Stimulated activated CD4-positive, alpha-beta T cell treated with anti-CD3 and anti-CD28 coated beads, TNF-alpha, amount 100 ng/mL, for 4 hours (primary cell): ENCODE results near the gene ACTG1.

Experiments used
- DNase-seq, 3 experiments: peaks; one replicate each; pipeline ENCODE4 v3.0.0-alpha.2; 2020; ENCODE audit warnings: low read depth in 3 of 3

ACTG1 gene

DNA sequence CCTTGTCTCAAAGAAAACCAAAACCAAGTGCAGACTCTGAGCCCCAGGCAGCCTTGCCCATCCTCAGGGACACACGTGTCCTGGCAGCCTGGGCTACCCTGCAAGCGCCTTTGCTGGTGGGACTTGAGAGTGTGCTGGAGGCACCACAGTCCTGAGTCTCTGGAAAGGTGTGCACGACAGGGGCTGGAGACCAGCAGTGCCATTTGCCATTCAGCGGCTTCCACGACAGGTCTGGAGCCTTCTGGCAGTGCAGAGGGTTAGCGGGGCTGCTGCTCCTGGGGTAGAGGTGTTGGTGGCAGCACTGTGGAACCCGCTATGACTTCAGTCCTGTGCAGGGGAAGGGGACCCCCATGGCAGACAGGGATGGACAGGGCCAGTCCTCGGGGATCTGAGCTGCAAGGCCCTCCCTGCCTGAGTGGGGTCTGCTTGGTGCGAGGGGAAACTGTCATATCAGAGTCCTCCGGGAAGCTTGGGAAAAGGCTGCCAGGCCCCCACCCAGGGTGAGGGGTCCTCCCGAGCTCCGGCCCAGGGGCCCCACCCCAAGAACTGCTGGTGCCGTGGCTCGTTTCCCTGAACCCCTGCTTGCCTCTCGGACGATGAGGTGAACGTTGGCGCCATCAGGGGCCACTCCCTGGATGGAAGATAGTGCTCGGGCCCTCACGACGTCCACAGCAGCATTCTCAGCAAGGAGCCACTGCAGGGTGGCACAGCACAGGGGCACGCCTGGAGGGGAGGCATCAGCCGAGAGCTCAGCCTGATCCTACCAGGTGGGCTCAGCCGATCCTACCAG is 32.8 kb upstream of the ACTG1 start:
- no peak for DNase-seq

DNA sequence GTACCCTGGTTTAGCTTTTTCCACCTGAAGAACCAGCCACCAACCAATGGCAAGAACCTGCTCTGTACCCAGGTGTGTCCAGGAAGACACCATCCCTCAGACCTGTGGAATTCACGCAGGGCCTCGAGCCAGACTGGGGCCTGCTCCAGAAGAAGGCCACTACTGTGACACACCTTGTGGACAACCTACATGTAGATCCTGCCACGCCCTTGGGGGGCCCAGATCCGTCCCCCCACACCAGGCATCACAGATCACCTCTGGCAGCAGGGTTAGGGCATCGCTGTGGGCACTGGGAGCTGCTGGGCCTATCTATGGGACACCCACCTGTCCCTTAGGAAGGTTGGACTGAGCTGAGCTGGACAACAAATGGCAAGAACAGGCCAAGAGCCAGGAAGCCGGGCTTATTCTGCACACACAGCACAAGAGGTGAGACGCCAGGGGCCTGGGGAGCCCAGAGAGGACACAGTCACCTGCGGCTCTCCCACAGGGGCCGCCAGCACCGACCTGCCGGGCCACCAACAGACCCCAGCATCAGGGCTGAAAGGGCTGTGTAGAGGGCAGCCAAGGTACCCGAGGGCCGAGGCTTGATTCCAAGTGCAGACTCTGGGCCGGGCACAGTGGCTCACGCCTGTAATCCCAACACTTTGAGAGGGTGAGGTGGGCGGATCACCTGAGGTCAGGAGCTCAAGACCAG is 31.8 kb upstream of the ACTG1 start:
- no peak for DNase-seq

DNA sequence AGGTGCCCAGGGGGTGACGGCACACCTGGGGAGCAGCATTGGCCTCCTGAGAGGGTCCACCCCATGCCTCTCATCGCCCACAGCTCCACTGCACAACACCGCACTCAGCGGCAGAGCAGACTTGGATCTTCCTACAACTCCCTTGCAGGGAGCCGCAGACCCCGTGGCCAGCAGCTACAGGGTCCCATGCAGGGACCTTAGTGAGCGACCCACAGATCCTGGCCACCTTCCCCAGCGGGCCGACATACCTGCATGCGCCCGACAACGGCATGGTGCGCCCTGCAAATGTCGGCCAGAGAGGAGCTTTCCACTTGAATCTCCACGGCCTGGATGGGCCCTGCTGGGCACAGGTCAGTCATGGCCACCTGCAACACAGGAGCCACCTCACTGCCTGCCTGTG is 31.2 kb upstream of the ACTG1 start:
- DNase-seq, result no peak

- DNase-seq, result no peak
Measured at GRCh38 chr17:81543339-81543675, 30.7 kb upstream of the ACTG1 start.

DNA sequence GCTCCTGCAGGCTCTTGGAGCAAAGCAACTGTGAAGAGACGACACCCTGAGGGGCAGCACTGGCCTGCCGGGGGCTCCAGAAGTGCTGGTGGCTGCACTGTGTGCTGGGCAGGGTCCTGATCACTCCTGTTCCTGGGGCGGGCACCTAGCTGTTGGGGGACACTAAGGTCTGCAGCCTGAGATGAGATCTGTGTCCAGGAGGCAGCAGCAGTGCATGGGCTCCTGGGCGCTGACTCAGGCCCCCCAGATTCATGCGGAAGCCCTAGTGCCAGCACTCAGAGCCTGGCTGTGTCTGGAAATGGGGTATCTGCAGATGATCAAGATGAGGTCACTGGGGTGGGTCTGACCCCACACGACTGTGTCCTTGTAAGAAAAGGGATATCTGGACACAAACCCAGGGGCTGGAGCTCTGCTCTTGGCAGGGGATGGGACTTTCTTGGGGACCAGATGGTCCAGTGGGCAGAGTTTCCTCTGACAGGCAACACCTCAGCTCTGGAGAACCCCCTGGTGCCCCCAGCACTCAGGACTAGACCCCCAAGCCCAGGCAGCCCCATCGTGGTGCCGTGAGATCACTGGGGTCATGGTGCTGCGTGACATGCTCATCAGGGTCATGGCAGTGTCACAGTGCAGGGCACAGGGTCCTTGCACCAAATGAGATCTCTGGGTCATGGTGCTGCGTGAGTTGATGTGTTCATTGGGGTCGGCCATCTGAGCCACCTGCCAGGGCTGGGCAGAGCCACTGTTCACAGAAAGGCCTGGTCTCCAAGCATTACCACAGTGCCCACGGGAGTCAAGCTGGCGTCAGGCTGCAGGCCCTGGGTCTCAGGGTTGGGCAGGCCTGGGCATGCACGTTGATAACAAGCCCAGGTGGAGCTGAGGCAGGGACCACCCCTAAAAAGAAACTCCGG is 30.1 kb upstream of the ACTG1 start:
- DNase-seq, result no peak

GRCh38 chr17:81541123-81541522 is 28.5 kb upstream of the ACTG1 start:
- no peak for DNase-seq

- no peak for DNase-seq
Measured at GRCh38 chr17:81540676-81541027, 28.1 kb upstream of the ACTG1 start.

- DNase-seq, result no peak
Measured at GRCh38 chr17:81539961-81540675, 27.5 kb upstream of the ACTG1 start.

DNA sequence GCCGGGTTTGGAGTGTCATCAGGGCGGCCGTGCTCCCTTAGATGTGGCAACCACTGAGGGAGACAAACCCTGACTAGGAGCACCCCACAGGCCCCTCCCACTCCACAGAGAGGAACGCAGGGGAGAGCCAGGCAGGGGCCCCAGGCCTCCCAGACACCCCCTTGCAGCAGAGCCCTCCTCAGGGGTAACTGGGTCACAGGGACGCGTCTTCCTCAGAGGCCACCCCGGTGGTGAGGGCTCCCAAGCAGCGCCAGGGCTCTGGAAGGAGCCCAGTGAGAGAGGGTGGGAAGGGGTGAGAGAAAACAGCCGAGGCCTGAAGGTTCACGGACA is 26.9 kb upstream of the ACTG1 start:
- no peak for DNase-seq

- no peak for DNase-seq
Measured at GRCh38 chr17:81538651-81539570, 26.3 kb upstream of the ACTG1 start.

DNA sequence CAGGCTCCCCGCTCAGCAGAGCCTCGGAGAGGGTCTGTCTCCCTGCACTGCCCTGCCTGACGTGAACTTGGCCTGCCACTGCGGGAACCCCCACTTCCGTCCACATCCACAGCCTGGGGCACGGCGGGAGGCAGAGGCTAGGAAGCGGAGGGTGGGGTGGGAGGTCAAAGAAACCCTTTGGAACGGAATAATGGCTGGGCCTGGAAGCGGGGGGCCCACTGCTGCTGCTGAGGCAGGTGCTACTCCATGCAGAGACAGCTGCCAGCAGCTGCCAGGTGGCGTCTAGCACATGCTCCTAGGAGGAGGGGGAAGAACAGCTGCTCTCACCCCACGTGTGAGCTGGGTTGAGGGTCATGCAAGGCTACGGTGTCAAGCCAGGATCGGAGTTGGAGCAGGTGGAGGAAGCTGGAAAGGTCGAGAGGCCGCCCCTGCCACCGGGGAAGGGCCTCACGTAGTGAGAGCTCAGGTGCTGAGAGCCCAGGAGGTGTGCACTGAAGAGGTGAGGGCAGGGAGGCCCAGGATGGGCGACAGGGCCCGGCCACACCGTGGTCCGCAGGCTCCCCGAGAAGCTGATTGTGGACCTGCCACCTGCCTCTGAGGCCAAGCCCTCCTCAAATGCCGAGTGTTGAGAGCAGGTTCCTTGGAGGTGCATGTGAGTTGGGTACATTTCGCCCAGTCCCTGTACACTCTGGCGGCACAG is 25.4 kb upstream of the ACTG1 start:
- no peak for DNase-seq

DNA sequence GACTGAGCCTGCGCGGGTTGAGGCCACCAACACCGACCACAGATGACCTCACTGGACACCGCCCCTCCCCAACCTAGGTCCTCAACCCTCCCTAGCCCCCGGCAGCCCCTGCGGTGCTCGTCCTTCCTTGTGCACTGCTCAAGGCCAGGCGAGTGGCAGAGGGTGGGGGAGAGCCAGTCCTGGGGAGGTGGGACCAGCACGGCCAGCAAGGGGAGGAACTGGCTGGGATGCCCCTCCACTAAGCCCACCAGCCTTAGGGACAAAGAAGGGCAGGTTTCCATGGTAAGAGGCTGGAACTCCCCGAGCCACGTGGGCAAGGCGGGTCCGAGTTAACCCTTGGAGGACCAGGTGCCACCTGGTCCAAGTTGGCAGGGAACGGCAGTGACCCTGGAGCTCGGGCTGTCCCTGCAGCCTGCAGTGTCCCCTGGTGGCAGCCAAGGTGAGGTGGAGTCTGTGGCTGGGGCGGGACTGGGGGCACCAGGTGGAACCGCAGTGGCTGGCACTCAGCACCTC is 24.8 kb upstream of the ACTG1 start:
- no peak for DNase-seq

GRCh38 chr17:81536299-81537290 is 24.0 kb upstream of the ACTG1 start:
- no peak for DNase-seq

DNA sequence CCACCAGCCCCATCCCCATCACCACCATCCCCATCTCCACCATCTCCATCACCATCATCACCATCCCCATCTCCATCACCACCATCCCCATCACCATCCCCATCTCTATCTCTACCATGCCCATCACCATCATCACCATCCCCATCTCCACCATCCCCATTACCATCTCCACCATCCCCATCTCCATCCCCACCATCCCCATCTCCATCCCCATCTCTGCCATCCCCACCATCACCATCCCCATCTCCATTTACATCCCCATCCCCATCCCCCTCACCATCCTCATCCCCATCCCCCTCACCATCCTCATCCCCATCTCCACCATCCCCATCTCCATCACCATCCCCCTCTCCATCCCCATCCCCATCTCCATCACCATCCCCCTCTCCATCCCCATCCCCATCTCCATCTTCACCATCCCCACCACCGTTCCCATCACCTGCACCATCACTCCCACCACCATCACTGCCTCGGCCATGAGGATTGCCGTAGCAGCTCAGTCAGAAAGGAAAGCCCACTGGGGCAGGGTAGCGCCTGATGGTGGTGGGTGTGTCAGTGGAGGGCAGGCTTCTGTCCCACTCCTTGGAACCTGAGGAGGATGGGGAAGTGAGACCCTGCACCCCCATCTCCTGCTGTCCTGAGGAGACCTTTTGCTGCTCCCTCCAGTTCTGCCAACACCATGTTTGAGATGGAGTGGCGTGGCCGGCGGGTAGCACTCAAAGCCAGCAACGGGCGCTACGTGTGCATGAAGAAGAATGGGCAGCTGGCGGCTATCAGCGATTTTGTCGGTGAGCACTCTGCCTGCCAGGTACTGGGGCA is 23.1 kb upstream of the ACTG1 start:
- no peak for DNase-seq

DNA sequence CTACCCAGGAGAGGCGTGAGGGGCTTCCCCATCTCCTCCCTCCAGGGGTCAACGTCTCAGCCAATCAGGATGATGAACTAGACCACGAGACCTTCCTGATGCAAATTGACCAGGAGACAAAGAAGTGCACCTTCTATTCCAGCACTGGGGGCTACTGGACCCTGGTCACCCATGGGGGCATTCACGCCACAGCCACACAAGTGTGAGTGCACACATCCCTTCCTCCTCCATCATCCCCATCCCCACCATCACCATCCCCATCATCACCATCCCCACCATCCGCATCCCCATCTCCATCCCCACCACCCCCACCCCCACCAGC is 22.4 kb upstream of the ACTG1 start:
- no peak for DNase-seq

- DNase-seq, result no peak
Measured at GRCh38 chr17:81534157-81535006, 21.8 kb upstream of the ACTG1 start.
